COR-L47 (cell line): ENCODE data around the gene MYBPC2.

Experiments used
- DNase-seq: peaks from one replicate; lab custom pipeline; 2025; lab: John Stamatoyannopoulos, UW

MYBPC2 gene

GRCh38 chr19:50481351-50482149 lies 48.9 kb downstream of the MYBPC2 start:
- no peak for DNase-seq

DNA sequence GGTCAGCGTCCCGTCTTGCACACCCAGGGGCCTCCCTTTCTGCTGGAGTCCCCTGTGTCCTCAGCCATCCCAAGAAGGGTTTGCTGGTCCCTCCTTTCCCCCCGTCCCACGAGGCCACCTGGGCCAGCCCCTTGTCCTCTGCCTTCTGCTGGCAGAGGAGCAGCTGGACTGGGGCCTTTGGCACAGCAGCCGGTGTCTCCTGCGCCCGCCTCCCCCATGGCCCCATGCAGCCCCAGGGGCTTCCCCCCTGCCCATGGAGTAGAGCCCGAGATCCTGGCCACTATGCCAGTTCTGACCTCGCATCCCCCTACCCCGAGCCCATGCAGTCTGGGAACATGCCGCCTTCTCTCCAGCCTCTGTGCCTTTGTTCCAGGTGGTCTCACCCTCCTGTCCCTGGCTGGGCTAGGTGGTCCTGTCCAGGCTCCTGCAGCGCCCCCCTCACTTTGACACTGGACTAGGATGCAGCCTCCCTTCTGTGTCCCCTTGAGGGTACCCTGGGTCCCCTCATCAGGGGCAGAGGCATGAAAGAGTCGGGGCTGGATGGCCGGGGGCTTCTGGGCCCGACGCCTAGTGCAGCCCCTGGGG lies 49.7 kb downstream of the MYBPC2 start:
- DNase-seq: no peak

- DNase-seq: no peak
Observed at GRCh38 chr19:50482916-50483315, 50.2 kb downstream of the MYBPC2 start.

- DNase-seq: no peak
Observed at GRCh38 chr19:50485284-50485955, 52.7 kb downstream of the MYBPC2 start.

GRCh38 chr19:50486823-50487515 lies 54.3 kb downstream of the MYBPC2 start:
- no peak for DNase-seq

DNA sequence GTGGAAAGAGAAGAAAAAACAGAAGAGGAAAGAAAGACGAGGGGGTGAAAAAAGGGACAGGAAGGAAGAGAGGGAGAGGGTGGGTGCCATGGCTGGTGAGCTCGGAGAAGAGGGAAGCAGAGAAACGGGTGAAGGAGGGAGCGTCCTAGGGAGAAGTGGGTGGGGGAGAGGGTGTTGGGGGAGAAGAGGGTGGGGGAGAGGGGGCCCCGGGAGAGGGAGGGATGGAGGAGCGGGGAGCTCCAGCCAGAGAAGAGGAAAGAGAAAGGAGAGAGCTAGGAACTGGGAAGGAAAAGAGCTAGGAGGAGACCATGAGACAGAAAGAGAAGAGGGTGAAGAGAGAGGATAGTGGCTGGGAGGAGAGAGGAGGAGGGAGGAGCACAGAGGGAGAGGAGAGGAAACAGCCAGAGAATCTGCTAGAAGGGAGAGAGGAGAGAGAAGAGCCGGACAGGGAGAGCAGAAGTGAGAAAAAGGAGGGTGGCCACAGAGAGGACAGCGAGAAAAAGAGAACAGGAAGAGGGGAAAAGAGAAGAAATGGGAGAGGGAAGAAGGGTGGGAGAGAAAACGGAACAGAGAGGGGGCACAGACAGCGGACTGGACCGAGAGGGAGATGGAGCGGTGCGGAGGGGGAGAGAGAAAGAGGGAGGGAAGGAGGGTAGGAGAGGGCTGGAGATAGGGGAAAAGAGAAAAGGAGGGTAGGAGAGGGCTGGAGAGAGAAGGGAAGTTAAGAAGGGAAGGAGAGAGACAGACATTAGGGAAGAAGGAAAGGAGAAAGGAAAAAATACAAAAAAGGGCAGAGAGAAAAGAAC lies 55.9 kb downstream of the MYBPC2 start:
- no peak for DNase-seq

DNA sequence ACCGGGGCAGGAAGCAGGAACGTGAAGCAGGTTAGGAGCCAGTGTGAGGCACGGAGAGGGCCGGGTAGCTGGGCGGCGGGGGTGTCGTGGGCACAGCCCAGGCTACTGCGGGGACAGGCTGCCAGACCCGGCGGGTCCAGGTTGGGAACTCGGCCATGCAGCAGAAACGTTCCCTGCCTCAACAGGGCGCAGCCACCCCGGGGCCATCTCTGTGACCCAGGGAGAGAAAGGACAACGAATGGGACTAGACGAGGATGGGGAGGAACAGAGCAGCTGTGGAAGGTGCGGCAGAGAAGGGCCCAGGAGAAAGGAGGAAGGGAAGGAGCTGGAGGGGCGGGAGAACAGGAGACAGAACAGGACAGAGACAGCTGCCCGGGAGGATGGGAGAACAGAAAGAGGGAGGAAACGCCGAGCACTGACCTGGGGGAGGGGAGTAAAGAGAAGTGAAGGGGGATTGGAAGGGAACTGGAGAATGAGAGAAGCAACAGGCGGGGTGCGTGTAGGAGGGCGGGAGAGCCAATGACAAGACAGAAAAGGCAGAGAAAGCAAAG lies 56.8 kb downstream of the MYBPC2 start:
- no peak for DNase-seq

- DNase-seq: no peak
Observed at GRCh38 chr19:50490411-50490811, 57.7 kb downstream of the MYBPC2 start.

DNA sequence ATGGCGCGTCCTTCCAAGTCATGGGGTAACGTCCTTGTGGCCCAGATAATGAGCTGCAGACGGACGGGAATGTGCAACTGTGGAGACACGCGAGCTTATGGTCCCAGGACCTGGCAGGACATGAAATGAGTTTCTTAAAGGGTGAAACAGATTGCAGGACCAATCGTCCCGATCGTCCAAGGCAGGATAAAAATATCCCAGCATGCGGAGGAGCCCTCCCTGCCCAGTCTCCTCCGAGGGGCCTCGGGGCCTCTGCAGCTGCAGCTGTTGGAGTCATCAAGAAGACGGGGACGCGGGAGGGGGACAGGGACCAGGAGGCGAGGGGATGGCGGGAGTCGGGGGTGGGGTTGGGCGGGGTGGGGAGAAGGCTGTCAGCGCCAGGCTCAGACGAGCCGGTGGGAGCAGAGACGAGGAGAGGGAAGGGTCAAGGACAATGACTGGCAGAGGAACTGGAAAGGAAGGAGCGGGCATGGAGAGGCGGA lies 58.3 kb downstream of the MYBPC2 start:
- DNase-seq: no peak

GRCh38 chr19:50492303-50493052 lies 59.8 kb downstream of the MYBPC2 start:
- DNase-seq: no peak

DNA sequence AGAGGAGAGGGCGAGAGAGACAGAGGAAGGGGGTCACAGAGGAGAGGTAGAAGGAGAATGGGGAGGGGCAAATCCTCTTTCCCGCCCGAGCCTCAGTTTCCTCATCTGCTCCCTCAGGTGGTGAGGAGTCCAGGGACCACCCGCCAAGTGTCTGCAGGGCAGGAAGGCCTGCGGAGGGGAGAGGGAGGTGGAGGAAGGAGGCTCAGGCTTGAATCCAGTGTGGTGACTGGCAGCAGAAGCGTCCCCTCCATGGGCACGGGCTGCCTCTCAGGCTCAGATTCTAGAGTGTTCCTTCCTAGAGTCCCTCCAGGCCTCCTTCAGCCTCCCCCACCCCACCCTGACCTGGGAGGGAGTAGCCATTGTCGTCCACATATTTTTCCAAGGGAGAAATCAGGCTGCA lies 60.5 kb downstream of the MYBPC2 start:
- no peak for DNase-seq

DNA sequence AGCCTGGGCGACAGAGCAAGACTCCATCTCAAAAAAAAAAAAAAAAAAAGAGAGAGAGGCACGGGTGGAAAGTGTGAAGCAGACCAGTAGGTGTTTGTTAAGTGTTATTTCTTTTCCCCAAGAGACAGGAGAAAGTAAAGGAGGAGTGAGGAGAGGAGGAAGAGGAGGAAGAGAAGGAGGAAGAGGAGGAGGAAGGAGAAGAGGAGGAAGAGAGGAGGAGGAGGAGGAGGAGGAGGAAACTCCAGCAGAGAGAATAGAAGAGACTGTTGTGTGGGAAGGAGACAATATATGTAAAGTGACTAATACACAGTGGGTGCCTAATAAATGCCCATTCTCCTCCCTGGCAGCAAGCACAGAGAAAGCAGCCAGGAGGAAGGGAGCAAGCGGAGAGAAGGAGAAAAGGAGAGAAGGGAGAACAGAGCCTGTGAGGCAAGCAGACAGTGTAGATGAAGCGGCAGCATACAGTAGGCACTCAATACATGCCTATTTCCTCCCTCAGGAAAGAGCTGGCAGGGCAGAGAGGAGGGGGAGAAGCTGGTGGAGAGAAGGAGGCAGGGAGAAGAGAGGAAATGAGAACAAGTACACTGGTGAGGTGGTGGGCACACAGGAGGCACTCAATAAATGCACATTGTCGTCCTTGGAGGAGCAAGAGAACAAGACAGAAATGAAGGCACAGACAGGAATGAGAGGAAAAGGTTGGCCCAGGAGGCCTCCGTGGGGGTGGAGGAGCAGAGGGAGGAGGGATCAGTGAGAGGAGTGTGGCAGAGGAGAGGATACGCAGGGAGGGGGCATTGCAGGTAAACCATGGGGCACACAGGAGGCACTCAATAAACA lies 61.7 kb downstream of the MYBPC2 start:
- DNase-seq: no peak

DNA sequence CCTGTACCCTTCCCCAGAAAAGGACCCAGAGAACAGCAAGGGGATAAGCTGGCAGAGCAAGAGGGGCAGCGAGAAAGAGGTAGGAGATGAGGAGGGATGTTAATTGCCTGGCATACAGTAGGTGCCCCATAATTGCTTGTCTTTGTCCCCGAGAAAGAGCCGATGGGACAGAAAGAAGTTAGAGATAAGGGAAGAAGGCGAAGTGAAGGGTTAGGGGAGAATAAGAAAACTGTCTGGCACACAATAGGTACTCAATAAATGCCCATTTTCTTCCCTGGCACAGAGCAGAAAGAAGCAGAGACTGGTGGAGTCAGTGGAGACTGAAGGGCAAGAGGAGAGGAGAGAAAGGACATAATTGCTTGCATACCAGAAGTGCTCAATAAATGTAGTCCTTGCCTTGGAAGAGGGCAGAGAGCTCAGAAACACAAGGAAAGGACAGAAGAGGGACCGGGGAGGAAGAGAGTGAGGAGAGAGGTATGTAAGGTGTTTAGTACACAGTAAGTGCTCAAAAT lies 62.4 kb downstream of the MYBPC2 start:
- DNase-seq: no peak

DNA sequence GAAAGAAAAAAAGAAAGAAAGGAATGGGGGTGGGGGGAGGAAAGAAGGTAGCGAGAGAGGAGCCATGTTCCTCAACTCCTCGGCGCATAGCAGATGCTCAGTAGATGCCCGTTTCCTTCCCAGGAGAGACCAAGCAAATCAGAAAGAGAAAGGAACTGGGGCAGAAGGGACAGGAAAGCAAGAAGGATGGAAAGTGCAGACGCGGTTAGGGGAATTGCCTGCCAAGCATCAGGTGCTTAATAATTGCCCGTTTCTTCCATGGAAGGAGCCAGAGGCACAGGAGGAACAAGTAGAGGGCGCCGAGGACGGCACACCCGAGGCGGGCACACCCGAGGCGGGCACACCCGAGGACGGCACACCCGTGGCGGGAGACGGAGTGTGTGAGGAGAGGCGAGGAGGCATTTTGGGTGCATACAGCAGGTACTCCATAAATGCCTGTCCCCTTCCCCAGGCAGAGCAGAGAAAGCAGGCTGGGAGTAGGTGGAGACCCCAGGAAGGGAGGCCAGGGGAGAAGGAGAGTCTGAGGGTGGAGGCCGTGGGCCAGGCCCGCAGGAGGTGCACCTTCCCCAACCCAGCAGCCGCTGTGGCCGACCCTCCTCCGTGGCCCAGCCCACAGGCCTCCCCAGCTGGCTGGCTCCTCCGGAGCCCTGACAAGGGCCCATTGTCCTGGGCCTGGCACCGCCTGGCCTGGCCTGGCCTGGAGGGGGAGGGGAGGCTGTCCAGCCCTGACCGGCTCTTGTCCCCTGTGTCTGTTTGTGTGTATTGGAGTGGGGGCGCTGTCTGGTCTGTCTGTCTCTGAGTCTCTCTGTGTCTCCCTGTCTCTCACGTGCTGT lies 63.7 kb downstream of the MYBPC2 start:
- DNase-seq: no peak

DNA sequence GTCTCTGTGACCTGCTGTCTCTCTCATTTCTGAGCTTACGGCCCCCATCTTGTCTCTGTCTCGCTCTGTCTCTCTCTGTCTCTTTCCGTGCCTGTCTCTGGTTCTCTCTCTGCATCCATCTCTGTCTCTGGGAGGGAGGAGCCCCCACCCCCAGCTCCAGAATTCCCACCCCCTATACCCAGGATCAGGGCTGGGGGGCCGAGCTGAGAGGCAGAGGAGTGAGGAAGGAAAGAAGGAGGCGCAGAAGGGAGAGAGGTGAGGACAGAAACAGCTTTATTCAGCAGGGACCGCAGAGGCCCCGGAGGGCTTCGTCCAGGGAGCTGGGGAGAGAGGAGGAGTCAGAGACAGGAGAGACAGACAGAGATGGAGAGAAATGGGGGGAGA lies 64.3 kb downstream of the MYBPC2 start:
- no peak for DNase-seq

DNA sequence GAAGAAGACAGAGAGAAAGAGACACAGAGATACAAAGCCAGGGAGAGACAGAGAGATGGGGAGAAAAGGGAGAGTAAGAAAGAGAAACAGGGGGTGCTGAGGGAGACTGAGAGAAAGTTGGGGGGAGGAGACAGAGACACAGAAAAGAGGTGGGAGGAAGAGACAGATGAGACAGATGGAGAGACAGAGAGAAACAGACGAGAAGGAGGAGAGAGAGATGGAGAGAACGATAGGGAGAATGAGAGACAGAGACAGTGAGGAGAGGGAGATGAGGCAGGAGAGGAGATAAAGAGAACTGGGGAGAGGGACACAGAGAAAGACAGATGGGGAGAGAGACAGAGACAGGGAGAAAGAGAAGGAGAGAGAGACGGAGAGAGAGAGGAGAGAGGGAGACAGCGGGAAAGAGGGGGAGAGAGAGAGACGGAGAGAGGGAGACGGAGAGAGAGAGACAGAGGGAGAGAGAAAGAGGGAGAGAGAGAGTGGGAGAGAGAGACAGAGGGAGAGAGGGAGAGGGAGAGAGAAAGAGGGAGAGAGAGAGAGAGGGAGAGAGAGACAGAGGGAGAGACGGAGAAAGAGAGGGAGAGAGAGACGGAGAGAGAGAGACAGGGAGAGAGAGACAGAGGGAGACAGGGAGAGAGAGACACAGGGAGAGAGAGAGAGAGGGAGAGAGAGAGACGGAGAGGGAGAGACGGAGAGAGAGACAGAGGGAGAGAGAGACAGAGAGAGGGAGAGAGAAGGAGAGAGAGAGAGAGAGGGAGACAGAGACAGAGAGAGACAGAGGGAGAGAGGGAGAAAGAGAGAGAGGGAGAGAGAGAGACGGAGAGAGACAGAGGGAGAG lies 65.7 kb downstream of the MYBPC2 start:
- no peak for DNase-seq

GRCh38 chr19:50500060-50500752 lies 67.5 kb downstream of the MYBPC2 start:
- peak; percentile 55 for DNase-seq
